WTC11 (cell line): Measurements from ENCODE around the gene PALM3.

ENCODE experiments used
- FOXP1 ChIP-seq: sonication (generic); formaldehyde crosslinking; IDR thresholded peaks from 2 replicates; pipeline ENCODE4 v1.8.0; 2022; ENCODE audit warnings: missing genetic modification reagents, mild to moderate bottlenecking, moderate library complexity, borderline replicate concordance
- MYBL2 ChIP-seq: sonication (generic); formaldehyde crosslinking; IDR thresholded peaks from 2 replicates; pipeline ENCODE4 v1.8.1; 2023; ENCODE audit warnings: mild to moderate bottlenecking, moderate library complexity, missing genetic modification reagents
- NR2C2 ChIP-seq: sonication (generic); formaldehyde crosslinking; IDR thresholded peaks from 2 replicates; pipeline ENCODE4 v1.8.0; 2022; ENCODE audit warnings: mild to moderate bottlenecking, missing genetic modification reagents
- SP1 ChIP-seq: sonication (generic); formaldehyde crosslinking; conservative IDR thresholded peaks from 2 replicates; pipeline ENCODE4 v1.8.1; 2022; ENCODE audit warnings: missing genetic modification reagents
- ZNF219 ChIP-seq: sonication (generic); formaldehyde crosslinking; IDR thresholded peaks from 2 replicates; pipeline ENCODE4 v1.8.0; 2023; ENCODE audit warnings: missing genetic modification reagents, mild to moderate bottlenecking, borderline replicate concordance
- TF ChIP-seq, protein P1 (sequence below): sonication (generic); formaldehyde crosslinking; IDR thresholded peaks from 2 replicates; pipeline ENCODE4 v1.8.0; 2022; ENCODE audit warnings: mild to moderate bottlenecking, missing genetic modification reagents
- TF ChIP-seq, protein P2 (sequence below): fragments of 250-450 bp; sonication (Bioruptor Pico); conservative IDR thresholded peaks from 2 replicates; pipeline ENCODE4 v1.9.0; 2021; ENCODE audit warnings: mild to moderate bottlenecking
- TF ChIP-seq, protein P3 (sequence below): fragments of 200-600 bp; IDR thresholded peaks from 2 replicates; pipeline ENCODE4 v1.8.0; 2022; ENCODE audit warnings: antibody characterized with exemption
- TF ChIP-seq, protein P4 (sequence below): sonication (generic); formaldehyde crosslinking; conservative IDR thresholded peaks from 2 replicates; pipeline ENCODE4 v1.8.1; 2022; ENCODE audit warnings: mild to moderate bottlenecking, missing genetic modification reagents
- TF ChIP-seq, protein P5 (sequence below): sonication (generic); formaldehyde crosslinking; IDR thresholded peaks from 2 replicates; pipeline ENCODE4 v1.8.0; 2022; ENCODE audit warnings: mild to moderate bottlenecking, missing genetic modification reagents
- TF ChIP-seq, protein P6 (sequence below): fragments of 250-450 bp; sonication (Bioruptor Pico); IDR thresholded peaks from 2 replicates; pipeline ENCODE4 v1.9.0; 2021; ENCODE audit warnings: moderate library complexity, mild to moderate bottlenecking, inconsistent platforms, borderline replicate concordance
- TF ChIP-seq, protein P7 (sequence below): sonication (generic); formaldehyde crosslinking; IDR thresholded peaks from 2 replicates; pipeline ENCODE4 v1.8.1; 2022; ENCODE audit warnings: mild to moderate bottlenecking, moderate library complexity, missing genetic modification reagents
- TF ChIP-seq, protein P8 (sequence below): sonication (generic); formaldehyde crosslinking; IDR thresholded peaks from 2 replicates; pipeline ENCODE4 v1.8.0; 2022; ENCODE audit warnings: missing genetic modification reagents

DNA sequence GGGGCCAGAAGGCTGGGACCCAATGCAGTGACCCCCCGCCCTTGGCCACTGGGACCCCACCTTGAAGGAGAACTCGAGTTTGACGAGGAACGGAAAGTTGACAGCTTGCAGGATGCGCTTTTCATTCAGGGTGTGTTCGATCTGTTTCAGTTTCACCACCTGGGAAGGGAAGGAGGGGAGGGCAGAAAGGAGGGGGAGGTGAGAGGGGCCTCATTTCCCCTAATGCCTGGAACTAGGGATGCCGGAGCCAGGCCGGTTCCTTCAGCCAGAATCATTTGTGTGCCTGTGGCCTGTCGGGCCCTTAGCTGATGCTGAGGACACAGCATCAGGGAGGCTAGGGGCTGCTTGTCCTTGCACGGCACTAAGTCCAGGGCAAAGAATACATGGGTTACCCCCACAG lies 40.9 kb upstream of the PALM3 start:
- no peak for TF ChIP-seq MYBL2 (CRISPR knock-in tag)
- TF ChIP-seq ZNF219 = no peak
- TF ChIP-seq, protein P1, sequence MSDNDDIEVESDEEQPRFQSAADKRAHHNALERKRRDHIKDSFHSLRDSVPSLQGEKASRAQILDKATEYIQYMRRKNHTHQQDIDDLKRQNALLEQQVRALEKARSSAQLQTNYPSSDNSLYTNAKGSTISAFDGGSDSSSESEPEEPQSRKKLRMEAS (CRISPR knock-in tag) = no peak
- no peak for TF ChIP-seq SP1
- TF ChIP-seq, protein P2, sequence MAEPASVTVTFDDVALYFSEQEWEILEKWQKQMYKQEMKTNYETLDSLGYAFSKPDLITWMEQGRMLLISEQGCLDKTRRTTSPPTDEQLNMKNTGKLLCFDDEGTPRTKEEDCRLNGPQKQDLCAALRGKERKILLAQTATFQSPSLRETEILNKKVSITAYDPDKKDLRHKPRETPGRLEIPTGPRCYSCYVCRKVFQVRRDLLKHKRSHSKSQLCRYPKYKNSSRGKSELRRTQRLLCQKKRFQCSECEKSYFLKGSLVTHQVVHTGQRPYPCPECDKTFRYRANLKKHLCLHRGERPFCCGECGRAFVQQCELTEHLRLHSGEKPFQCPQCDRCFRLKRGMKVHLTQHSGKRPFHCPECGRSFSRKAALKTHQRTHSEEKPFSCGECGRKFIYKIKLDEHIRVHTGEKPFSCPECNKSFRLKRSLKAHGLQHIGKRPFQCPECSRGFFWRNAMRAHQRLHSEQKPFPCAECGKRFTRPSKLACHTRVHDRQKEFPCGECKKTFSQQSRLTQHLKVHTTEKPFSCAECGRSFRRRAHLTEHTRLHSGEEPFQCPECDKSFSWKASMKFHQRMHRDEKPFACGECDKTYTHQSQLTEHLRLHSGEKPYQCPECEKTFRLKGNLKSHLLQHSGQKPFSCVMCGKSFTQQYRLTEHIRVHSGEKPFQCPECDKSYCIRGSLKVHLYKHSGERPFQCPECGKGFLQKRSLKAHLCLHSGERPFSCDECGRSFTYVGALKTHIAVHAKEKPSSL (CRISPR knock-in tag) = no peak
- TF ChIP-seq, protein P3, sequence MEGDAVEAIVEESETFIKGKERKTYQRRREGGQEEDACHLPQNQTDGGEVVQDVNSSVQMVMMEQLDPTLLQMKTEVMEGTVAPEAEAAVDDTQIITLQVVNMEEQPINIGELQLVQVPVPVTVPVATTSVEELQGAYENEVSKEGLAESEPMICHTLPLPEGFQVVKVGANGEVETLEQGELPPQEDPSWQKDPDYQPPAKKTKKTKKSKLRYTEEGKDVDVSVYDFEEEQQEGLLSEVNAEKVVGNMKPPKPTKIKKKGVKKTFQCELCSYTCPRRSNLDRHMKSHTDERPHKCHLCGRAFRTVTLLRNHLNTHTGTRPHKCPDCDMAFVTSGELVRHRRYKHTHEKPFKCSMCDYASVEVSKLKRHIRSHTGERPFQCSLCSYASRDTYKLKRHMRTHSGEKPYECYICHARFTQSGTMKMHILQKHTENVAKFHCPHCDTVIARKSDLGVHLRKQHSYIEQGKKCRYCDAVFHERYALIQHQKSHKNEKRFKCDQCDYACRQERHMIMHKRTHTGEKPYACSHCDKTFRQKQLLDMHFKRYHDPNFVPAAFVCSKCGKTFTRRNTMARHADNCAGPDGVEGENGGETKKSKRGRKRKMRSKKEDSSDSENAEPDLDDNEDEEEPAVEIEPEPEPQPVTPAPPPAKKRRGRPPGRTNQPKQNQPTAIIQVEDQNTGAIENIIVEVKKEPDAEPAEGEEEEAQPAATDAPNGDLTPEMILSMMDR = no peak
- TF ChIP-seq, protein P4, sequence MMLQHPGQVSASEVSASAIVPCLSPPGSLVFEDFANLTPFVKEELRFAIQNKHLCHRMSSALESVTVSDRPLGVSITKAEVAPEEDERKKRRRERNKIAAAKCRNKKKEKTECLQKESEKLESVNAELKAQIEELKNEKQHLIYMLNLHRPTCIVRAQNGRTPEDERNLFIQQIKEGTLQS = no peak
- TF ChIP-seq, protein P5, sequence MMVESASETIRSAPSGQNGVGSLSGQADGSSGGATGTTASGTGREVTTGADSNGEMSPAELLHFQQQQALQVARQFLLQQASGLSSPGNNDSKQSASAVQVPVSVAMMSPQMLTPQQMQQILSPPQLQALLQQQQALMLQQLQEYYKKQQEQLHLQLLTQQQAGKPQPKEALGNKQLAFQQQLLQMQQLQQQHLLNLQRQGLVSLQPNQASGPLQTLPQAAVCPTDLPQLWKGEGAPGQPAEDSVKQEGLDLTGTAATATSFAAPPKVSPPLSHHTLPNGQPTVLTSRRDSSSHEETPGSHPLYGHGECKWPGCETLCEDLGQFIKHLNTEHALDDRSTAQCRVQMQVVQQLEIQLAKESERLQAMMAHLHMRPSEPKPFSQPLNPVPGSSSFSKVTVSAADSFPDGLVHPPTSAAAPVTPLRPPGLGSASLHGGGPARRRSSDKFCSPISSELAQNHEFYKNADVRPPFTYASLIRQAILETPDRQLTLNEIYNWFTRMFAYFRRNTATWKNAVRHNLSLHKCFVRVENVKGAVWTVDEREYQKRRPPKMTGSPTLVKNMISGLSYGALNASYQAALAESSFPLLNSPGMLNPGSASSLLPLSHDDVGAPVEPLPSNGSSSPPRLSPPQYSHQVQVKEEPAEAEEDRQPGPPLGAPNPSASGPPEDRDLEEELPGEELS (CRISPR knock-in tag) = no peak
- TF ChIP-seq, protein P6, sequence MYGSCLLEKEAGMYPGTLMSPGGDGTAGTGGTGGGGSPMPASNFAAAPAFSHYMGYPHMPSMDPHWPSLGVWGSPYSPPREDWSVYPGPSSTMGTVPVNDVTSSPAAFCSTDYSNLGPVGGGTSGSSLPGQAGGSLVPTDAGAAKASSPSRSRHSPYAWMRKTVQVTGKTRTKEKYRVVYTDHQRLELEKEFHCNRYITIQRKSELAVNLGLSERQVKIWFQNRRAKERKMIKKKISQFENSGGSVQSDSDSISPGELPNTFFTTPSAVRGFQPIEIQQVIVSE (CRISPR knock-in tag) = no peak
- no peak for TF ChIP-seq NR2C2 (CRISPR knock-in tag)
- TF ChIP-seq, protein P7, sequence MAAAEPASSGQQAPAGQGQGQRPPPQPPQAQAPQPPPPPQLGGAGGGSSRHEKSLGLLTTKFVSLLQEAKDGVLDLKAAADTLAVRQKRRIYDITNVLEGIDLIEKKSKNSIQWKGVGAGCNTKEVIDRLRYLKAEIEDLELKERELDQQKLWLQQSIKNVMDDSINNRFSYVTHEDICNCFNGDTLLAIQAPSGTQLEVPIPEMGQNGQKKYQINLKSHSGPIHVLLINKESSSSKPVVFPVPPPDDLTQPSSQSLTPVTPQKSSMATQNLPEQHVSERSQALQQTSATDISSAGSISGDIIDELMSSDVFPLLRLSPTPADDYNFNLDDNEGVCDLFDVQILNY = no peak
- TF ChIP-seq FOXP1 (CRISPR knock-in tag) = no peak
- TF ChIP-seq, protein P8, sequence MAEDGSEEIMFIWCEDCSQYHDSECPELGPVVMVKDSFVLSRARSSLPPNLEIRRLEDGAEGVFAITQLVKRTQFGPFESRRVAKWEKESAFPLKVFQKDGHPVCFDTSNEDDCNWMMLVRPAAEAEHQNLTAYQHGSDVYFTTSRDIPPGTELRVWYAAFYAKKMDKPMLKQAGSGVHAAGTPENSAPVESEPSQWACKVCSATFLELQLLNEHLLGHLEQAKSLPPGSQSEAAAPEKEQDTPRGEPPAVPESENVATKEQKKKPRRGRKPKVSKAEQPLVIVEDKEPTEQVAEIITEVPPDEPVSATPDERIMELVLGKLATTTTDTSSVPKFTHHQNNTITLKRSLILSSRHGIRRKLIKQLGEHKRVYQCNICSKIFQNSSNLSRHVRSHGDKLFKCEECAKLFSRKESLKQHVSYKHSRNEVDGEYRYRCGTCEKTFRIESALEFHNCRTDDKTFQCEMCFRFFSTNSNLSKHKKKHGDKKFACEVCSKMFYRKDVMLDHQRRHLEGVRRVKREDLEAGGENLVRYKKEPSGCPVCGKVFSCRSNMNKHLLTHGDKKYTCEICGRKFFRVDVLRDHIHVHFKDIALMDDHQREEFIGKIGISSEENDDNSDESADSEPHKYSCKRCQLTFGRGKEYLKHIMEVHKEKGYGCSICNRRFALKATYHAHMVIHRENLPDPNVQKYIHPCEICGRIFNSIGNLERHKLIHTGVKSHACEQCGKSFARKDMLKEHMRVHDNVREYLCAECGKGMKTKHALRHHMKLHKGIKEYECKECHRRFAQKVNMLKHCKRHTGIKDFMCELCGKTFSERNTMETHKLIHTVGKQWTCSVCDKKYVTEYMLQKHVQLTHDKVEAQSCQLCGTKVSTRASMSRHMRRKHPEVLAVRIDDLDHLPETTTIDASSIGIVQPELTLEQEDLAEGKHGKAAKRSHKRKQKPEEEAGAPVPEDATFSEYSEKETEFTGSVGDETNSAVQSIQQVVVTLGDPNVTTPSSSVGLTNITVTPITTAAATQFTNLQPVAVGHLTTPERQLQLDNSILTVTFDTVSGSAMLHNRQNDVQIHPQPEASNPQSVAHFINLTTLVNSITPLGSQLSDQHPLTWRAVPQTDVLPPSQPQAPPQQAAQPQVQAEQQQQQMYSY = no peak
